ENCODE data around the gene RNF157.

RNF157 gene

GRCh38 chr17:76121932-76122430, 118.3 kb downstream of the RNF157 start:
- DNase-seq = no peak

- no peak for DNase-seq
Observed at GRCh38 chr17:76120658-76121008, 119.7 kb downstream of the RNF157 start.

- no peak for DNase-seq
Observed at GRCh38 chr17:76119409-76120371, 120.6 kb downstream of the RNF157 start.

GRCh38 chr17:76115138-76115754, 125.0 kb downstream of the RNF157 start:
- DNase-seq = no peak

- no peak for DNase-seq
Observed at GRCh38 chr17:76111956-76112355, 128.3 kb downstream of the RNF157 start.

GRCh38 chr17:76107509-76107908, 132.8 kb downstream of the RNF157 start:
- DNase-seq = no peak

GRCh38 chr17:76106703-76107102, 133.6 kb downstream of the RNF157 start:
- no peak for DNase-seq

- DNase-seq = no peak
Observed at GRCh38 chr17:76104896-76105231, 135.4 kb downstream of the RNF157 start.

- no peak for DNase-seq
Observed at GRCh38 chr17:76104140-76104895, 136.0 kb downstream of the RNF157 start.

- peak; percentile 92 for DNase-seq
Observed at GRCh38 chr17:76103274-76104139, 136.8 kb downstream of the RNF157 start, which contains the start of gene EXOC7. Gene EXOC7, minus strand, starts transcription at chr17:76103787. Its CDS starts 95 bp downstream, at chr17:76103692.

GRCh38 chr17:76102944-76103273, 137.4 kb downstream of the RNF157 start:
- DNase-seq = no peak

GRCh38 chr17:76097716-76098295, 142.5 kb downstream of the RNF157 start:
- no peak for DNase-seq

- no peak for DNase-seq
Observed at GRCh38 chr17:76095943-76096342, 144.3 kb downstream of the RNF157 start.

GRCh38 chr17:76094046-76094445, 146.2 kb downstream of the RNF157 start:
- DNase-seq = no peak

- no peak for DNase-seq
Observed at GRCh38 chr17:76092526-76093413, 147.5 kb downstream of the RNF157 start.

Measured in activated CD8-positive, alpha-beta memory T cell treated with anti-CD3 and anti-CD28 coated beads, Interleukin-2, amount 50 U/mL, for 4 hours (primary cell).